ENCODE data around the gene SPRING1. TPM values are rescaled to one million over a fixed set of nuclear protein-coding genes. Genes with fewer than 3 reads are reported as not detected.

Gene SPRING1
- total RNA-seq, 4 donors from 2014 or later: 6.2 to 19.2 (median 16.3) TPM

DNA sequence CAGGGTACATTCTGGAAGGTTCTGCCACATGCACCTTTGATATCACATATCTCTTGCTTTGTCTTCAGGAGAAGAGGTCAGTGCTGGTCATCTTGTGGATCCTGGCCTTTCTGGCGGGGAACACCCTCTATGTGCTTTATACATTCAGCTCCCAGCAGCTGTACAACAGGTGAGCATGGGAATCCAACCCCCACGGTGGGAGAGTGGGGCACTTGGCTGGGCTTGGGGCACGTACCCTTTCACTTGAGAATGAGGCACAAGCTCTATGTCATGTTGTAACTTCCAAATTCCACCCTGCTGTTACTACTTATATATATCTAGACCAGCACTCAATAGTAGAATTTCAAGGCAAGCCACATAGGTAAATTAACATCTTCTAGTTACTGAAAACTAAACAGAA is 28.9 kb upstream of the SPRING1 start:
- DNase-seq (ENCODE audit: extremely low spot score): no peak
- H3K27me3 ChIP-seq: no peaks in the 10 kb centered on the region
- no peak overlapping the region for H3K4me3 ChIP-seq
- H3K27ac ChIP-seq (replicated peaks in 1 of 4): no peak overlapping the region
- no peaks in the 10 kb centered on the region for H3K9me3 ChIP-seq
- H3K4me1 ChIP-seq: no peaks in the 10 kb centered on the region
- H3K36me3 ChIP-seq: no peaks in the 10 kb centered on the region
- TF ChIP-seq, protein P1, sequence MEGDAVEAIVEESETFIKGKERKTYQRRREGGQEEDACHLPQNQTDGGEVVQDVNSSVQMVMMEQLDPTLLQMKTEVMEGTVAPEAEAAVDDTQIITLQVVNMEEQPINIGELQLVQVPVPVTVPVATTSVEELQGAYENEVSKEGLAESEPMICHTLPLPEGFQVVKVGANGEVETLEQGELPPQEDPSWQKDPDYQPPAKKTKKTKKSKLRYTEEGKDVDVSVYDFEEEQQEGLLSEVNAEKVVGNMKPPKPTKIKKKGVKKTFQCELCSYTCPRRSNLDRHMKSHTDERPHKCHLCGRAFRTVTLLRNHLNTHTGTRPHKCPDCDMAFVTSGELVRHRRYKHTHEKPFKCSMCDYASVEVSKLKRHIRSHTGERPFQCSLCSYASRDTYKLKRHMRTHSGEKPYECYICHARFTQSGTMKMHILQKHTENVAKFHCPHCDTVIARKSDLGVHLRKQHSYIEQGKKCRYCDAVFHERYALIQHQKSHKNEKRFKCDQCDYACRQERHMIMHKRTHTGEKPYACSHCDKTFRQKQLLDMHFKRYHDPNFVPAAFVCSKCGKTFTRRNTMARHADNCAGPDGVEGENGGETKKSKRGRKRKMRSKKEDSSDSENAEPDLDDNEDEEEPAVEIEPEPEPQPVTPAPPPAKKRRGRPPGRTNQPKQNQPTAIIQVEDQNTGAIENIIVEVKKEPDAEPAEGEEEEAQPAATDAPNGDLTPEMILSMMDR (IDR thresholded peaks at IDR 0.05): no peak
- 100% methylated on average over 3 of the region's 3 CpGs for WGBS
- intact Hi-C loops (cut with DNase I): no loop called here

GRCh38 chr12:116766285-116766684 is 28.4 kb upstream of the SPRING1 start:
- 100% methylated on average over 3 of the region's 3 CpGs for whole genome bisulfite sequencing
- no peak for DNase-seq (ENCODE audit: extremely low spot score)
- TF ChIP-seq POLR2A (IDR thresholded peaks at IDR 0.05; ENCODE audit: low read depth): no peak
- TF ChIP-seq, protein P1 (IDR thresholded peaks at IDR 0.05): no peak
- TF ChIP-seq POLR2AphosphoS5 (IDR thresholded peaks at IDR 0.05): no peak
- TF ChIP-seq EP300 (IDR thresholded peaks at IDR 0.05): no peak
- Histone ChIP-seq H3K36me3 (no peaks in the 10 kb centered on the region), H3K27ac (replicated peaks in 1 of 4) (no peak overlapping the region), H3K27me3 (no peaks in the 10 kb centered on the region), H3K9me3 (no peaks in the 10 kb centered on the region), H3K4me3 (no peak overlapping the region), H3K4me1 (no peaks in the 10 kb centered on the region)
- intact Hi-C loops (cut with DNase I): no loop called here

DNA sequence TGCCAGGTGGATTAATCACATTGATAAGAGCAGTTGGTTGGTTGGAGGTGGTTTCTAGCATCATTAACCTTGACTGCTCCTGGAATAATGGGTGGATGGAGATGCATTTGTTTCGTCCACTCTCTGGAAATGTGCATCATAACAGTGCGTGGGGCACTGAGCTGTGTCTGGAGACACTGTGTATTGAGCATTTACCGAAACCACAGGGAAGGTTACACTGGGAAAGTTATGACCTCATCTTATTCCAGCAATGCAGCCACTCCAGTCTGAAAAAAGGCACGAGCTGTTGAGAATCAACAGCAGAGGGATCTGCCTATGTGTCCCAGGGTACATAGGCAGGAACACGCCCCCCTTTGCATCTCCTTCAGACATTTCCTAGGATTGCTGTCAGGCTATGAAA is 27.4 kb upstream of the SPRING1 start:
- no peak for DNase-seq (ENCODE audit: extremely low spot score)
- Histone ChIP-seq H3K4me1 (no peaks in the 10 kb centered on the region), H3K9me3 (no peaks in the 10 kb centered on the region), H3K27me3 (no peaks in the 10 kb centered on the region), H3K36me3 (no peaks in the 10 kb centered on the region), H3K27ac (replicated peaks in 1 of 4) (no peak overlapping the region), H3K4me3 (no peak overlapping the region)
- 78% methylated on average over 4 of the region's 5 CpGs for WGBS
- intact Hi-C loops (cut with DNase I): no loop called here
- TF ChIP-seq POLR2AphosphoS5 (IDR thresholded peaks at IDR 0.05) (no peak), EP300 (IDR thresholded peaks at IDR 0.05) (no peak), POLR2A (IDR thresholded peaks at IDR 0.05; ENCODE audit: low read depth) (no peak)
- TF ChIP-seq, protein P1 (IDR thresholded peaks at IDR 0.05): no peak

GRCh38 chr12:116761499-116761898 is 23.6 kb upstream of the SPRING1 start:
- DNase-seq (ENCODE audit: extremely low spot score): no peak
- H3K4me1 ChIP-seq: no peaks in the 10 kb centered on the region
- H3K4me3 ChIP-seq: no peak overlapping the region
- H3K27ac ChIP-seq (replicated peaks in 1 of 4): no peak overlapping the region
- H3K27me3 ChIP-seq: no peaks in the 10 kb centered on the region
- H3K9me3 ChIP-seq: no peaks in the 10 kb centered on the region
- 100% methylated on average over 4 of the region's 4 CpGs for WGBS
- intact Hi-C loops (cut with DNase I): no loop called here
- no peaks in the 10 kb centered on the region for H3K36me3 ChIP-seq
- TF ChIP-seq POLR2AphosphoS5 (IDR thresholded peaks at IDR 0.05) (no peak), POLR2A (IDR thresholded peaks at IDR 0.05; ENCODE audit: low read depth) (no peak), EP300 (IDR thresholded peaks at IDR 0.05) (no peak)
- TF ChIP-seq, protein P1 (IDR thresholded peaks at IDR 0.05): no peak

GRCh38 chr12:116760622-116761020 is 22.8 kb upstream of the SPRING1 start:
- H3K9me3 ChIP-seq: no peaks in the 10 kb centered on the region
- no peak for DNase-seq (ENCODE audit: extremely low spot score)
- TF ChIP-seq POLR2AphosphoS5 (IDR thresholded peaks at IDR 0.05) (no peak), EP300 (IDR thresholded peaks at IDR 0.05) (no peak), POLR2A (IDR thresholded peaks at IDR 0.05; ENCODE audit: low read depth) (no peak)
- TF ChIP-seq, protein P1 (IDR thresholded peaks at IDR 0.05): no peak
- H3K27ac ChIP-seq (replicated peaks in 1 of 4): no peak overlapping the region
- H3K4me1 ChIP-seq: no peaks in the 10 kb centered on the region
- H3K36me3 ChIP-seq: no peaks in the 10 kb centered on the region
- WGBS: 79% methylated on average over 11 of the region's 11 CpGs
- intact Hi-C loops (cut with DNase I): no loop called here
- no peak overlapping the region for H3K4me3 ChIP-seq
- no peaks in the 10 kb centered on the region for H3K27me3 ChIP-seq

Data from esophagus muscularis mucosa (tissue), 4 donors.